Left ventricle myocardium inferior (tissue), 1 donor: ENCODE data around the gene MRGPRX4. TPM values are rescaled to one million over a fixed set of nuclear protein-coding genes. Genes with fewer than 3 reads are reported as not detected.

Source experiments
- DNase-seq: peaks from one replicate; pipeline ENCODE4 v3.0.0-alpha.2; 2020
- H3K27ac ChIP-seq: fragments of 200-600 bp; replicated peaks from 2 replicates; pipeline ENCODE4 v1.8.0; 2021
- H3K27me3 ChIP-seq: fragments of 200-600 bp; 2 replicates; pipeline ENCODE4 v1.8.0; 2021; ENCODE audit warnings: low read depth
- H3K36me3 ChIP-seq: fragments of 200-600 bp; 2 replicates; pipeline ENCODE4 v1.8.0; 2021
- H3K4me1 ChIP-seq: fragments of 200-600 bp; 2 replicates; pipeline ENCODE4 v1.8.0; 2021
- H3K4me3 ChIP-seq: fragments of 200-600 bp; 2 replicates; pipeline ENCODE4 v1.8.0; 2021; ENCODE audit warnings: mild to moderate bottlenecking, moderate library complexity
- H3K9me3 ChIP-seq: fragments of 200-600 bp; replicated peaks from 2 replicates; pipeline ENCODE4 v1.8.0; 2021
- CTCF ChIP-seq: fragments of 200-600 bp; IDR thresholded peaks from 2 replicates; pipeline ENCODE4 v1.8.0; 2021; ENCODE audit warnings: antibody characterized with exemption, mild to moderate bottlenecking, borderline replicate concordance
- intact Hi-C: fragments of 100-400 bp; cut with micrococcal nuclease; formaldehyde crosslinking; loops from one replicate; pipeline ENCODE4 v1.11.0; 2022
- total RNA-seq: library from RNA; stranded (reverse); fragmentation: NEBNext Ultra II Directional; extraction: Animal tissue kit (Norgen Biotek cat#: 25700); gene quantifications from one replicate; pipeline ENCODE4 v1.2.1, GENCODE V29; 2021
- donor health status: DM: no; HTN: yes; CAD: no; lungs with severe emphysema.

The MRGPRX4 gene
- total RNA-seq, 1 donor from 2014 or later: not detected

- intact Hi-C loops: no loop called here
- no peak for TF ChIP-seq CTCF
- DNase-seq: no peak
Observed at GRCh38 chr11:18144243-18144642, 28.4 kb upstream of the MRGPRX4 start.

DNA sequence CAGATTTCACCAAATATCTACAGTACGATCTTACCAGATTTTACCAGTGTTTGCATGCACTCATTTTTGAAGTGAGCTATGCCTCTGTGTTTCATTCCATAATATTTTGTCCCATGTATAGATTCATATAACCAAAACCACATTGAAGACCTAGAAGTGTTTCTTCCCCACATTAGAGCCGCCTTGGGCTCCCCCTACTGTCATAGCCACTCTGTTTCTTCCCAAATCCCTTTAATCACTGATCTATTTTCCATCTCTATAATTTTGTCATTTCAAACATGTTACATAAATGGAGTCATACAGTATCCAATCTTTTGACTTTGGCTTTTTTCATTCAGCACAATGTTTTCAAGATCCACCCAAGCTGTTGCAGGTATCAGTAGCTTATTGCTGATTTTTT lies 27.6 kb upstream of the MRGPRX4 start:
- no peak overlapping the region for H3K27ac ChIP-seq
- intact Hi-C loops: no loop called here
- DNase-seq: no peak
- H3K4me3 ChIP-seq: no peak overlapping the region
- TF ChIP-seq CTCF: no peak
- peaks cover 65% of the 10 kb centered on the region for H3K27me3 ChIP-seq
- no peaks in the 10 kb centered on the region for H3K9me3 ChIP-seq
- no peaks in the 10 kb centered on the region for H3K36me3 ChIP-seq
- H3K4me1 ChIP-seq: no peaks in the 10 kb centered on the region

More at GRCh38 chr11:18144243-18144642, 28.4 kb upstream of the MRGPRX4 start:
- no peaks in the 10 kb centered on the region for H3K36me3 ChIP-seq
- peaks cover 71% of the 10 kb centered on the region for H3K27me3 ChIP-seq
- no peak overlapping the region for H3K4me3 ChIP-seq
- H3K27ac ChIP-seq: no peak overlapping the region
- H3K9me3 ChIP-seq: no peaks in the 10 kb centered on the region
- H3K4me1 ChIP-seq: no peaks in the 10 kb centered on the region

- H3K9me3 ChIP-seq: no peaks in the 10 kb centered on the region
- H3K4me1 ChIP-seq: no peaks in the 10 kb centered on the region
- TF ChIP-seq CTCF: no peak
- no peak for DNase-seq
- no peak overlapping the region for H3K4me3 ChIP-seq
- no peak overlapping the region for H3K27ac ChIP-seq
- H3K36me3 ChIP-seq: no peaks in the 10 kb centered on the region
- intact Hi-C loops: no loop called here
- peaks cover 67% of the 10 kb centered on the region for H3K27me3 ChIP-seq
Observed at GRCh38 chr11:18145837-18146236, 26.8 kb upstream of the MRGPRX4 start.

DNA sequence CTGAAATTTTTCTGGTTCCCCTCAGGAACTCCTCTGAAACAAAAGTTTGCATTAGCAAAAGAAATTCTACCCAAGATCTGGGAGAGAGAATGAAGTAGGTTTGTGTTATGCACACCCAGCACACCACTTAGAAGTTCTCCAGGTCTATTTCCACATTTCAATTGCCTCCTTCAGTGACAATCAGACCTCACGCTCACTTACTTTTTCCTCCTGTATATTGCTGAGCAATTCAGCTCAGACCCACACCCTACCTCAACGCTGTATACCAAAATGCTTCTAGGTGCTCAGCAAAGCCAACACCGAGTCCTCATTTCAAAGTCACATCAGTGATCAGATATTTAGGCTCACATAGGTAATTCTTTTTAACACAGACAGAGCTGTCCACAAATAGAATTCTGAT lies 21.1 kb upstream of the MRGPRX4 start:
- H3K27me3 ChIP-seq: peaks cover 57% of the 10 kb centered on the region
- DNase-seq: no peak
- H3K9me3 ChIP-seq: no peaks in the 10 kb centered on the region
- no peaks in the 10 kb centered on the region for H3K36me3 ChIP-seq
- H3K4me1 ChIP-seq: no peaks in the 10 kb centered on the region
- TF ChIP-seq CTCF: no peak
- intact Hi-C loops: no loop called here
- no peak overlapping the region for H3K4me3 ChIP-seq
- no peak overlapping the region for H3K27ac ChIP-seq

DNA sequence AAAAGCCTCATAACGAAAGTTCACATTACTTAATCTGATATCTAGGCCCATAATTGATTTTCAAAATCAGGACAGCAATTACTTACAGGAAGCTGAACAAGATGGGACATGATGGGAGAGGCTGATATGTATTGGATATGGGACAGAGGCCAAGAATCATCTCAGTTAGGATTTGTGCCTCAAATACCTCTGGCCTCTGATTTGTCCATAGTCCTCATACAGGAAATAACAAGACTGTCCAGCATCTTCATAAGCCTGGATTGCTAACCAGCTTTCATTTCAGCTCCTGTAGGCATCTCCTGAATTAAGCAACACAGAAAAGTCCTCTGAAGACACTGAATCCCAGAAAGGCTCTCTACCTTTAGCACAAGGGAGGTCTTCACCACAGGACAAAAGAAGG lies 4.3 kb upstream of the MRGPRX4 start:
- Histone ChIP-seq H3K4me1 (no peaks in the 10 kb centered on the region), H3K36me3 (no peaks in the 10 kb centered on the region), H3K27me3 (peaks cover 33% of the 10 kb centered on the region), H3K4me3 (no peak overlapping the region), H3K9me3 (peaks cover 18% of the 10 kb centered on the region), H3K27ac (no peak overlapping the region)
- no peak for TF ChIP-seq CTCF
- intact Hi-C loops: no loop called here
- no peak for DNase-seq
